ENCODE data around the gene HLA-DPB1.

Gene HLA-DPB1

GRCh38 chr6:33077908-33078307, 2.1 kb downstream of the HLA-DPB1 start:
- TF ChIP-seq TEAD4 (IDR thresholded peaks at IDR 0.05): no peak
- no peak for TF ChIP-seq YY1 (IDR thresholded peaks at IDR 0.05; ENCODE audit: low read depth)
- no peak for TF ChIP-seq ZBTB7A (IDR thresholded peaks at IDR 0.05; ENCODE audit: low read depth)
- no peak for TF ChIP-seq CREB1 (IDR thresholded peaks at IDR 0.05; ENCODE audit: low read depth)
- TF ChIP-seq EGR1 (IDR thresholded peaks at IDR 0.05): no peak
- TF ChIP-seq RAD21 (IDR thresholded peaks at IDR 0.05; ENCODE audit: low read depth): no peak
- TF ChIP-seq TCF12 (IDR thresholded peaks at IDR 0.05; ENCODE audit: low read depth): no peak
- no peak for TF ChIP-seq CEBPB (IDR thresholded peaks at IDR 0.05)
- no peak for TF ChIP-seq EP300 (IDR thresholded peaks at IDR 0.05; ENCODE audit: borderline replicate concordance)
- TF ChIP-seq FOXM1 (IDR thresholded peaks at IDR 0.05; ENCODE audit: borderline replicate concordance, low read depth): no peak
- TF ChIP-seq USF1 (IDR thresholded peaks at IDR 0.05): no peak
- no peak for TF ChIP-seq MAX (IDR thresholded peaks at IDR 0.05)
- no peak for TF ChIP-seq TAF1 (IDR thresholded peaks at IDR 0.05; ENCODE audit: low read depth)
- no peak for TF ChIP-seq REST (IDR thresholded peaks at IDR 0.05; ENCODE audit: low read depth)
- no peak for TF ChIP-seq NFIC (IDR thresholded peaks at IDR 0.05)

GRCh38 chr6:33078442-33078841, 2.7 kb downstream of the HLA-DPB1 start:
- TF ChIP-seq FOXM1 (IDR thresholded peaks at IDR 0.05; ENCODE audit: borderline replicate concordance, low read depth) (no peak), EGR1 (IDR thresholded peaks at IDR 0.05) (no peak), CREB1 (IDR thresholded peaks at IDR 0.05; ENCODE audit: low read depth) (no peak), YY1 (IDR thresholded peaks at IDR 0.05; ENCODE audit: low read depth) (no peak), TCF12 (IDR thresholded peaks at IDR 0.05; ENCODE audit: low read depth) (no peak)

GRCh38 chr6:33078919-33079521, 3.2 kb downstream of the HLA-DPB1 start:
- TF ChIP-seq CEBPB (IDR thresholded peaks at IDR 0.05) (no peak), MAX (IDR thresholded peaks at IDR 0.05) (no peak), YY1 (IDR thresholded peaks at IDR 0.05; ENCODE audit: low read depth) (no peak), EGR1 (IDR thresholded peaks at IDR 0.05) (no peak), FOXM1 (IDR thresholded peaks at IDR 0.05; ENCODE audit: borderline replicate concordance, low read depth) (no peak), REST (IDR thresholded peaks at IDR 0.05; ENCODE audit: low read depth) (no peak), USF1 (IDR thresholded peaks at IDR 0.05) (no peak), RAD21 (IDR thresholded peaks at IDR 0.05; ENCODE audit: low read depth) (no peak), TCF12 (IDR thresholded peaks at IDR 0.05; ENCODE audit: low read depth) (no peak), TAF1 (IDR thresholded peaks at IDR 0.05; ENCODE audit: low read depth) (no peak), NFIC (IDR thresholded peaks at IDR 0.05) (no peak), CREB1 (IDR thresholded peaks at IDR 0.05; ENCODE audit: low read depth) (no peak), EP300 (IDR thresholded peaks at IDR 0.05; ENCODE audit: borderline replicate concordance) (no peak), TEAD4 (IDR thresholded peaks at IDR 0.05) (no peak), ZBTB7A (IDR thresholded peaks at IDR 0.05; ENCODE audit: low read depth) (no peak)

- TF ChIP-seq TEAD4 (IDR thresholded peaks at IDR 0.05) (no peak), TAF1 (IDR thresholded peaks at IDR 0.05; ENCODE audit: low read depth) (no peak), FOXM1 (IDR thresholded peaks at IDR 0.05; ENCODE audit: borderline replicate concordance, low read depth) (no peak), YY1 (IDR thresholded peaks at IDR 0.05; ENCODE audit: low read depth) (no peak), NFIC (IDR thresholded peaks at IDR 0.05) (no peak), REST (IDR thresholded peaks at IDR 0.05; ENCODE audit: low read depth) (no peak), CEBPB (IDR thresholded peaks at IDR 0.05) (no peak), CREB1 (IDR thresholded peaks at IDR 0.05; ENCODE audit: low read depth) (no peak), RAD21 (IDR thresholded peaks at IDR 0.05; ENCODE audit: low read depth) (no peak), USF1 (IDR thresholded peaks at IDR 0.05) (no peak), EP300 (IDR thresholded peaks at IDR 0.05; ENCODE audit: borderline replicate concordance) (no peak), MAX (IDR thresholded peaks at IDR 0.05) (no peak), ZBTB7A (IDR thresholded peaks at IDR 0.05; ENCODE audit: low read depth) (no peak)
Measured at GRCh38 chr6:33079580-33079979, 3.8 kb downstream of the HLA-DPB1 start.
